ENCODE measurements around the gene SDCCAG8.

The SDCCAG8 gene

GRCh38 chr1:243465738-243466137, 209.9 kb downstream of the SDCCAG8 start:
- no peak for DNase-seq

GRCh38 chr1:243469497-243469896, 213.7 kb downstream of the SDCCAG8 start:
- no peak for DNase-seq

GRCh38 chr1:243470502-243470901, 214.7 kb downstream of the SDCCAG8 start:
- DNase-seq: no peak

- no peak for DNase-seq
Observed at GRCh38 chr1:243471026-243471685, 215.3 kb downstream of the SDCCAG8 start.

- no peak for DNase-seq
Observed at GRCh38 chr1:243471754-243472745, 216.2 kb downstream of the SDCCAG8 start.

GRCh38 chr1:243473227-243474135, 217.6 kb downstream of the SDCCAG8 start:
- no peak for DNase-seq

- no peak for DNase-seq
Observed at GRCh38 chr1:243474136-243474881, 218.5 kb downstream of the SDCCAG8 start.

- no peak for DNase-seq
Observed at GRCh38 chr1:243474906-243475305, 219.1 kb downstream of the SDCCAG8 start.

- DNase-seq: no peak
Observed at GRCh38 chr1:243475966-243476365, 220.1 kb downstream of the SDCCAG8 start.

- no peak for DNase-seq
Observed at GRCh38 chr1:243477731-243478290, 222.0 kb downstream of the SDCCAG8 start.

GRCh38 chr1:243481101-243481500, 225.3 kb downstream of the SDCCAG8 start:
- DNase-seq: no peak

GRCh38 chr1:243482141-243483022, 226.5 kb downstream of the SDCCAG8 start:
- no peak for DNase-seq

GRCh38 chr1:243483071-243483771, 227.4 kb downstream of the SDCCAG8 start:
- no peak for DNase-seq

GRCh38 chr1:243483952-243484351, 228.1 kb downstream of the SDCCAG8 start:
- no peak for DNase-seq

- no peak for DNase-seq
Observed at GRCh38 chr1:243487036-243487648, 231.3 kb downstream of the SDCCAG8 start.

- DNase-seq: no peak
Observed at GRCh38 chr1:243487649-243488227, 231.9 kb downstream of the SDCCAG8 start.

- no peak for DNase-seq
Observed at GRCh38 chr1:243488459-243489157, 232.8 kb downstream of the SDCCAG8 start.

- no peak for DNase-seq
Observed at GRCh38 chr1:243489158-243489527, 233.3 kb downstream of the SDCCAG8 start.

Measured in NCI-H2029 (cell line).